Measurements from ENCODE around the gene RAPH1. TPM values are rescaled to one million over a fixed set of nuclear protein-coding genes. Genes with fewer than 3 reads are reported as not detected.
"Not testable (repeated sequence)": the region's sequence is repeated elsewhere in the genome, so short reads cannot be mapped to it uniquely, and the experiment has no call there.

The RAPH1 gene
- total RNA-seq, 1 donor from 2014 or later = 50.4 TPM

DNA sequence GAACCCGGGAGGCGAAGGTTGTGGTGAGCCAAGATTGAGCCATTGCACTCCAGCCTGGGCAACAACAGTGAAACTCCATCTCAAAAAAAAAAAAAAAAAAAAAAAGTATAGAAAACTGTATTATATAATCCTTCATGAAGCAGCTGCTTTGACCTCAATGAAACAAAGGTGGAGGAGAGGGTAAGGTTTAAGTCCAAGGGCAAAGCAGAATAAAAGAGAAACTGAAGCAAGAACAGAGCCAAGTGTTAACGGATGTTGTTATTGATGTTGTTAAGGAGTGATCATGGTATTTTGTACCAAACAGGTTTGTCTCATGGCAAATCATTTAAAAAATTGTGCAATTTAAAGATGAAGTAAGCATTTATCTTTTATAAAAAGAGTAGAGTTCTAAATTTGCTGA is 7.4 kb downstream of the RAPH1 start:
- H3K36me3 Mint-ChIP-seq (ENCODE audit: low read depth, unreplicated experiment) = peaks cover 3% of the 10 kb centered on the region
- H3K79me2 ChIP-seq (ENCODE audit: insufficient read depth, low read length) = peaks cover 100% of the 10 kb centered on the region
- no peak overlapping the region for H2AFZ ChIP-seq (ENCODE audit: low read depth, low read length)
- FAIRE-seq = no peak
- no peaks in the 10 kb centered on the region for H3K9me3 ChIP-seq (ENCODE audit: insufficient read depth, low read depth, low read length)
- H3K9me3 Mint-ChIP-seq (ENCODE audit: unreplicated experiment) = no peaks in the 10 kb centered on the region
- no peaks in the 10 kb centered on the region for H3K4me1 ChIP-seq (ENCODE audit: insufficient read depth, low read length)
- no peaks in the 10 kb centered on the region for H3K36me3 ChIP-seq (ENCODE audit: insufficient read depth, low read length)
- H3K27me3 ChIP-seq (ENCODE audit: insufficient read depth, low read length) = no peaks in the 10 kb centered on the region
- H3K27ac ChIP-seq (ENCODE audit: low read depth, low read length) = no peak overlapping the region
- peaks cover 7% of the 10 kb centered on the region for H3K4me1 Mint-ChIP-seq (ENCODE audit: low read depth, unreplicated experiment)
- H3K4me2 ChIP-seq (ENCODE audit: low read length) = no peak overlapping the region
- H4K20me1 ChIP-seq (ENCODE audit: insufficient read depth, low read length) = peaks cover 73% of the 10 kb centered on the region
- H3K9ac ChIP-seq (ENCODE audit: low read length) = no peak overlapping the region
- no peak overlapping the region for H3K4me3 Mint-ChIP-seq (ENCODE audit: unreplicated experiment)
- TF ChIP-seq, protein P1, sequence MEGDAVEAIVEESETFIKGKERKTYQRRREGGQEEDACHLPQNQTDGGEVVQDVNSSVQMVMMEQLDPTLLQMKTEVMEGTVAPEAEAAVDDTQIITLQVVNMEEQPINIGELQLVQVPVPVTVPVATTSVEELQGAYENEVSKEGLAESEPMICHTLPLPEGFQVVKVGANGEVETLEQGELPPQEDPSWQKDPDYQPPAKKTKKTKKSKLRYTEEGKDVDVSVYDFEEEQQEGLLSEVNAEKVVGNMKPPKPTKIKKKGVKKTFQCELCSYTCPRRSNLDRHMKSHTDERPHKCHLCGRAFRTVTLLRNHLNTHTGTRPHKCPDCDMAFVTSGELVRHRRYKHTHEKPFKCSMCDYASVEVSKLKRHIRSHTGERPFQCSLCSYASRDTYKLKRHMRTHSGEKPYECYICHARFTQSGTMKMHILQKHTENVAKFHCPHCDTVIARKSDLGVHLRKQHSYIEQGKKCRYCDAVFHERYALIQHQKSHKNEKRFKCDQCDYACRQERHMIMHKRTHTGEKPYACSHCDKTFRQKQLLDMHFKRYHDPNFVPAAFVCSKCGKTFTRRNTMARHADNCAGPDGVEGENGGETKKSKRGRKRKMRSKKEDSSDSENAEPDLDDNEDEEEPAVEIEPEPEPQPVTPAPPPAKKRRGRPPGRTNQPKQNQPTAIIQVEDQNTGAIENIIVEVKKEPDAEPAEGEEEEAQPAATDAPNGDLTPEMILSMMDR (IDR thresholded peaks at IDR 0.05; ENCODE audit: insufficient read depth, low read depth, low read length) = no peak
- no peak for TF ChIP-seq EZH2 (IDR thresholded peaks at IDR 0.05; ENCODE audit: insufficient read depth, low read length)
- H3K27me3 Mint-ChIP-seq (ENCODE audit: low read depth, unreplicated experiment) = no peaks in the 10 kb centered on the region
- H3K27ac Mint-ChIP-seq (ENCODE audit: unreplicated experiment) = no peak overlapping the region
- H3K4me3 ChIP-seq (ENCODE audit: insufficient read depth, low read depth, low read length) = no peak overlapping the region
- DNase-seq (ENCODE audit: low read depth) = no peak

DNA sequence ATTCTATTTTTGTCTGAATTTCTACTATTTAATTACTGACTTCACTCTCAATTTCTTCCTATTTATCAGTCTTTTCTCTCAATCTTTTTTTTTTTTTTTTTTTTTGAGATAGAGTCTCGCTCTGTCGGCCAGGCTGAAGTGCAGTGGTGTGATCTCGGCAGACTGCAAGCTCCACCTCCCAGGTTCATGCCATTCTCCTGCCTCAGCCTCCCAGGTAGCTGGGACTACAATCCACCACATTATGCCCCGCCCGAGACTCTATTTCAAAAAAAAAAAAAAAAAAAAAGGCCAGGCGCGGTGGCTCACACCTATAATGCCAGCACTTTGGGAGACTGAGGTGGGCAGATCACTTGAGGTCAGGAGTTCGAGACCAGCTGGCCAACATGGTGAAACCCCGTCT is 21.8 kb downstream of the RAPH1 start:
- not testable (repeated sequence) for H3K4me2 ChIP-seq (ENCODE audit: low read length); H3K4me1 ChIP-seq (ENCODE audit: insufficient read depth, low read length); H3K4me3 ChIP-seq (ENCODE audit: insufficient read depth, low read depth, low read length); H3K4me3 Mint-ChIP-seq (ENCODE audit: unreplicated experiment); H3K9ac ChIP-seq (ENCODE audit: low read length); H2AFZ ChIP-seq (ENCODE audit: low read depth, low read length); H3K4me1 Mint-ChIP-seq (ENCODE audit: low read depth, unreplicated experiment); H3K27me3 Mint-ChIP-seq (ENCODE audit: low read depth, unreplicated experiment); H3K36me3 ChIP-seq (ENCODE audit: insufficient read depth, low read length); H3K9me3 ChIP-seq (ENCODE audit: insufficient read depth, low read depth, low read length); FAIRE-seq; H3K27ac Mint-ChIP-seq (ENCODE audit: unreplicated experiment); H3K9me3 Mint-ChIP-seq (ENCODE audit: unreplicated experiment); DNase-seq (ENCODE audit: low read depth); H3K27ac ChIP-seq (ENCODE audit: low read depth, low read length); H3K27me3 ChIP-seq (ENCODE audit: insufficient read depth, low read length); H3K36me3 Mint-ChIP-seq (ENCODE audit: low read depth, unreplicated experiment)
- peaks cover 76% of the 10 kb centered on the region for H4K20me1 ChIP-seq (ENCODE audit: insufficient read depth, low read length)
- peaks cover 99% of the 10 kb centered on the region for H3K79me2 ChIP-seq (ENCODE audit: insufficient read depth, low read length)

GRCh38 chr2:203510941-203511305 is 24.2 kb downstream of the RAPH1 start:
- no peak for FAIRE-seq
- peaks cover 70% of the 10 kb centered on the region for H4K20me1 ChIP-seq (ENCODE audit: insufficient read depth, low read length)
- H3K27ac Mint-ChIP-seq (ENCODE audit: unreplicated experiment) = no peak overlapping the region

More at GRCh38 chr2:203510941-203511305, 24.2 kb downstream of the RAPH1 start:
- no peaks in the 10 kb centered on the region for H3K9me3 Mint-ChIP-seq (ENCODE audit: unreplicated experiment)
- H3K36me3 Mint-ChIP-seq (ENCODE audit: low read depth, unreplicated experiment) = no peaks in the 10 kb centered on the region
- H3K4me1 Mint-ChIP-seq (ENCODE audit: low read depth, unreplicated experiment) = no peaks in the 10 kb centered on the region
- Histone ChIP-seq H3K4me1 (ENCODE audit: insufficient read depth, low read length) (no peaks in the 10 kb centered on the region), H2AFZ (ENCODE audit: low read depth, low read length) (no peak overlapping the region), H3K9ac (ENCODE audit: low read length) (no peak overlapping the region), H3K4me2 (ENCODE audit: low read length) (no peak overlapping the region), H3K27ac (ENCODE audit: low read depth, low read length) (no peak overlapping the region), H3K36me3 (ENCODE audit: insufficient read depth, low read length) (peaks cover 2% of the 10 kb centered on the region), H3K4me3 (ENCODE audit: insufficient read depth, low read depth, low read length) (no peak overlapping the region), H3K9me3 (ENCODE audit: insufficient read depth, low read depth, low read length) (no peaks in the 10 kb centered on the region), H3K79me2 (ENCODE audit: insufficient read depth, low read length) (peaks cover 97% of the 10 kb centered on the region), H3K27me3 (ENCODE audit: insufficient read depth, low read length) (no peaks in the 10 kb centered on the region)
- H3K27me3 Mint-ChIP-seq (ENCODE audit: low read depth, unreplicated experiment) = no peaks in the 10 kb centered on the region
- TF ChIP-seq, protein P1 (IDR thresholded peaks at IDR 0.05; ENCODE audit: insufficient read depth, low read depth, low read length) = no peak
- TF ChIP-seq EZH2 (IDR thresholded peaks at IDR 0.05; ENCODE audit: insufficient read depth, low read length) = no peak
- no peak overlapping the region for H3K4me3 Mint-ChIP-seq (ENCODE audit: unreplicated experiment)
- peak; percentile 69 for DNase-seq (ENCODE audit: low read depth)
